ENCODE data around the gene SNX22. TPM values are rescaled to one million over a fixed set of nuclear protein-coding genes. Genes with fewer than 3 reads are reported as not detected.

SNX22 gene
- total and polyA plus RNA-seq, 3 donors from 2014 or later: 1.9 to 2.0 (median 2.0) TPM

DNA sequence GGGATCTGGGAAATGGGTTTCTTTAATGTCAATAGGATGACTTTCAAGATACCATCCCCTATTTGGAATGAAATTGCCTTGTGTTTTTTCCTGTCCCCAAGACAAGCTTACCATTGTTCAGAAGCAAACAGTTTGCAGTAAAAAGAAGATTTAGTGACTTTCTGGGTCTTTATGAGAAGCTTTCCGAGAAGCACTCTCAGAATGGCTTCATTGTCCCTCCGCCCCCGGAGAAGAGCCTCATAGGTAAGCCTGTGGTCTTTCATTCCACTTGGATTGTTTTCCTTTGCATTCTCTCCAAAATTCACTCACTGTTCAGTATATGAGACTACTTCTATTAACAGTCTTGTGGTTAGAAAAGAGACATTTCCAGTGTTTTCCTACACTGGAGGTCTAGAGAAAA, 25.6 kb upstream of the SNX22 start:
- Histone ChIP-seq H3K4me1 (no peaks in the 10 kb centered on the region), H3K4me3 (no peak overlapping the region), H3K27me3 (no peaks in the 10 kb centered on the region), H3K9me3 (no peaks in the 10 kb centered on the region), H3K36me3 (ENCODE audit: low read depth, missing control alignments) (no peaks in the 10 kb centered on the region), H3K27ac (no peak overlapping the region)
- 59 to 62% methylated on average over 3 of the region's 3 CpGs for WGBS, 2 donors
- TF ChIP-seq, protein P1, sequence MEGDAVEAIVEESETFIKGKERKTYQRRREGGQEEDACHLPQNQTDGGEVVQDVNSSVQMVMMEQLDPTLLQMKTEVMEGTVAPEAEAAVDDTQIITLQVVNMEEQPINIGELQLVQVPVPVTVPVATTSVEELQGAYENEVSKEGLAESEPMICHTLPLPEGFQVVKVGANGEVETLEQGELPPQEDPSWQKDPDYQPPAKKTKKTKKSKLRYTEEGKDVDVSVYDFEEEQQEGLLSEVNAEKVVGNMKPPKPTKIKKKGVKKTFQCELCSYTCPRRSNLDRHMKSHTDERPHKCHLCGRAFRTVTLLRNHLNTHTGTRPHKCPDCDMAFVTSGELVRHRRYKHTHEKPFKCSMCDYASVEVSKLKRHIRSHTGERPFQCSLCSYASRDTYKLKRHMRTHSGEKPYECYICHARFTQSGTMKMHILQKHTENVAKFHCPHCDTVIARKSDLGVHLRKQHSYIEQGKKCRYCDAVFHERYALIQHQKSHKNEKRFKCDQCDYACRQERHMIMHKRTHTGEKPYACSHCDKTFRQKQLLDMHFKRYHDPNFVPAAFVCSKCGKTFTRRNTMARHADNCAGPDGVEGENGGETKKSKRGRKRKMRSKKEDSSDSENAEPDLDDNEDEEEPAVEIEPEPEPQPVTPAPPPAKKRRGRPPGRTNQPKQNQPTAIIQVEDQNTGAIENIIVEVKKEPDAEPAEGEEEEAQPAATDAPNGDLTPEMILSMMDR (IDR thresholded peaks at IDR 0.05): no peak
- no peak for TF ChIP-seq POLR2A (IDR thresholded peaks at IDR 0.05)
- DNase-seq: no peak
- intact Hi-C loops (cut with DNase I; ENCODE audit: low total_unique reads): no loop called here

GRCh38 chr15:64127521-64128270, 23.8 kb upstream of the SNX22 start:
- TF ChIP-seq, protein P1 (IDR thresholded peaks at IDR 0.05): no peak
- no peak for TF ChIP-seq POLR2A (IDR thresholded peaks at IDR 0.05)
- 82 to 85% methylated on average over 6 of the region's 6 CpGs for WGBS, 2 donors
- H3K4me3 ChIP-seq: no peak overlapping the region
- no peaks in the 10 kb centered on the region for H3K9me3 ChIP-seq
- no peaks in the 10 kb centered on the region for H3K27me3 ChIP-seq
- H3K36me3 ChIP-seq (ENCODE audit: low read depth, missing control alignments): no peaks in the 10 kb centered on the region
- no peak overlapping the region for H3K27ac ChIP-seq
- no peak for DNase-seq
- intact Hi-C loops (cut with DNase I; ENCODE audit: low total_unique reads): no loop called here
- no peaks in the 10 kb centered on the region for H3K4me1 ChIP-seq

DNA sequence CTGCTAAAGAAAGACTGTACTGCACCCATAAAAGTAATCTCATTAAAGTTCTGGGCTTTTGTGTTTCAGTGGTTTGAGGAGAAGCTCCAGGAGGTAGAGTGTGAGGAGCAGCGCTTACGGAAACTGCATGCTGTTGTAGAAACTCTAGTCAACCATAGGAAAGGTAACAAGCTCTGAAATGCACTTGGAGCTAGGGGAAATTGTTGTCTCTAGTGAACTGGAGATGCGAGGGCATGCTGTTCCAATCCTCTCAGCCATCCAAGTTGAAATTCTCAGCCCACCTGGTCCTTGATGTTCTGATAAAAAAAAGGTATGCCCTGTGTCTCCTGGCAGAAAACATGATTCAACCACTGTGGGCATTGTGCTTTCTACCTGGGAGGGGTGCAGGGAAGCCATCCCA, 21.4 kb upstream of the SNX22 start:
- DNase-seq: no peak
- Histone ChIP-seq H3K4me1 (peaks cover 8% of the 10 kb centered on the region), H3K27me3 (no peaks in the 10 kb centered on the region), H3K36me3 (ENCODE audit: low read depth, missing control alignments) (no peaks in the 10 kb centered on the region), H3K4me3 (no peak overlapping the region), H3K9me3 (no peaks in the 10 kb centered on the region), H3K27ac (no peak overlapping the region)
- no peak for TF ChIP-seq POLR2A (IDR thresholded peaks at IDR 0.05)
- TF ChIP-seq, protein P1 (IDR thresholded peaks at IDR 0.05): no peak
- 91 to 93% methylated on average over 3 of the region's 3 CpGs for WGBS, 2 donors
- intact Hi-C loops (cut with DNase I; ENCODE audit: low total_unique reads): no loop called here

GRCh38 chr15:64131547-64131946, 20.0 kb upstream of the SNX22 start:
- no peak overlapping the region for H3K27ac ChIP-seq
- TF ChIP-seq, protein P1 (IDR thresholded peaks at IDR 0.05): no peak
- no peak for TF ChIP-seq POLR2A (IDR thresholded peaks at IDR 0.05)
- peaks cover 8% of the 10 kb centered on the region for H3K4me1 ChIP-seq
- no peaks in the 10 kb centered on the region for H3K27me3 ChIP-seq
- no peak overlapping the region for H3K4me3 ChIP-seq
- 94 to 96% methylated on average over 7 of the region's 7 CpGs for WGBS, 2 donors
- intact Hi-C loops (cut with DNase I; ENCODE audit: low total_unique reads): no loop called here
- no peaks in the 10 kb centered on the region for H3K36me3 ChIP-seq (ENCODE audit: low read depth, missing control alignments)
- H3K9me3 ChIP-seq: no peaks in the 10 kb centered on the region
- DNase-seq: no peak

- Histone ChIP-seq H3K4me3 (no peak overlapping the region), H3K36me3 (ENCODE audit: low read depth, missing control alignments) (no peaks in the 10 kb centered on the region), H3K27ac (no peak overlapping the region), H3K27me3 (no peaks in the 10 kb centered on the region), H3K9me3 (no peaks in the 10 kb centered on the region), H3K4me1 (peaks cover 8% of the 10 kb centered on the region)
- DNase-seq: no peak
- WGBS, 2 donors: 97 to 98% methylated on average over 4 of the region's 4 CpGs
- intact Hi-C loops (cut with DNase I; ENCODE audit: low total_unique reads): no loop called here
- no peak for TF ChIP-seq POLR2A (IDR thresholded peaks at IDR 0.05)
- TF ChIP-seq, protein P1 (IDR thresholded peaks at IDR 0.05): no peak
Measured at GRCh38 chr15:64132217-64132616, 19.3 kb upstream of the SNX22 start.
